PC-3 (cell line): ENCODE measurements around the gene THUMPD2. TPM values are rescaled to one million over a fixed set of nuclear protein-coding genes. Genes with fewer than 3 reads are reported as not detected.
"Not testable (repeated sequence)": the region's sequence is repeated elsewhere in the genome, so short reads cannot be mapped to it uniquely, and the experiment has no call there.

Source experiments
- ATAC-seq: fragments of 200-7000 bp; cut with Tn5 transposase; 2 replicates; pipeline ENCODE4 v1.9.1; 2020; ENCODE audit warnings: mild to moderate bottlenecking, moderate library complexity
- BruUV-seq: library from RNA; stranded (reverse); fragments of 400-500 nt; replicated peaks from 2 replicates; lab custom pipeline; 2021; lab: Mats Ljungman, UMichigan
- CTCF ChIA-PET: fragments of 300-600 bp; sonication (Branson Sonifier 250); formaldehyde crosslinking; loops from one replicate; lab custom pipeline; 2022; ENCODE audit warnings: antibody characterized with exemption; lab: Charles Lee
- POLR2A ChIA-PET: fragments of 300-600 bp; sonication (Branson Sonifier 250); formaldehyde crosslinking; loops from one replicate; lab custom pipeline; 2022; ENCODE audit warnings: antibody characterized with exemption; ENCODE audit not compliant: unreplicated experiment; lab: Charles Lee
- DNase-seq: peaks from one replicate; pipeline ENCODE4 v3.0.0-alpha.2; 2015
- H2AFZ ChIP-seq: fragments of 300-600 bp; sonication (generic); 2 replicates; pipeline ENCODE4 v1.6.0; 2016; ENCODE audit warnings: antibody characterized with exemption, low read length
- H3F3A ChIP-seq: fragments of 300-600 bp; sonication (generic); one replicate; pipeline ENCODE4 v1.6.0; 2017; ENCODE audit warnings: antibody characterized with exemption, low read length, control low read depth, mild to moderate bottlenecking; ENCODE audit not compliant: unreplicated experiment
- H3K27ac ChIP-seq: fragments of 300-600 bp; sonication (generic); 2 replicates; pipeline ENCODE4 v1.5.1; 2016; ENCODE audit warnings: mild to moderate bottlenecking, low read length
- H3K27me3 ChIP-seq: fragments of 300-600 bp; sonication (generic); 2 replicates; pipeline ENCODE4 v1.6.1; 2016; ENCODE audit warnings: low read length, mixed read lengths
- H3K36me3 ChIP-seq: fragments of 300-600 bp; sonication (generic); 2 replicates; pipeline ENCODE4 v1.6.1; 2016; ENCODE audit warnings: low read depth, mixed run types, low read length, mixed read lengths
- H3K4me1 ChIP-seq: fragments of 300-600 bp; sonication (generic); 2 replicates; pipeline ENCODE4 v1.5.1; 2016; ENCODE audit warnings: low read length; ENCODE audit not compliant: insufficient read depth
- H3K4me2 ChIP-seq: fragments of 300-600 bp; sonication (generic); 2 replicates; pipeline ENCODE4 v1.6.0; 2016; ENCODE audit warnings: low read length
- H3K4me3 ChIP-seq: fragments of 300-600 bp; sonication (generic); 2 replicates; pipeline ENCODE4 v1.5.1; 2016; ENCODE audit warnings: mild to moderate bottlenecking, low read length, mixed read lengths
- H3K79me2 ChIP-seq: fragments of 300-600 bp; sonication (generic); 2 replicates; pipeline ENCODE4 v1.6.1; 2017; ENCODE audit warnings: low read length, mixed read lengths
- H3K9ac ChIP-seq: fragments of 300-600 bp; sonication (generic); 2 replicates; pipeline ENCODE4 v1.6.0; 2016; ENCODE audit warnings: mild to moderate bottlenecking, low read length
- H3K9me2 ChIP-seq: fragments of 300-600 bp; sonication (generic); replicated peaks from 2 replicates; pipeline ENCODE4 v1.6.1; 2016; ENCODE audit warnings: mixed run types, low read length, mixed read lengths
- H3K9me3 ChIP-seq: fragments of 300-600 bp; sonication (generic); 2 replicates; pipeline ENCODE4 v1.6.1; 2016; ENCODE audit warnings: low read length, mixed read lengths
- H4K20me1 ChIP-seq: fragments of 300-600 bp; sonication (generic); 2 replicates; pipeline ENCODE4 v1.6.1; 2016; ENCODE audit warnings: low read length, mixed read lengths
- EZH2 ChIP-seq: fragments of 300-600 bp; sonication (generic); IDR thresholded peaks from one replicate; pipeline ENCODE4 v1.6.1; 2017; ENCODE audit warnings: antibody characterized with exemption, mild to moderate bottlenecking, low read length; ENCODE audit not compliant: unreplicated experiment
- EZH2phosphoT487 ChIP-seq: fragments of 300-600 bp; sonication (generic); IDR thresholded peaks from 2 replicates; pipeline ENCODE4 v1.6.1; 2018; ENCODE audit warnings: mild to moderate bottlenecking, antibody characterized with exemption, low read length, borderline replicate concordance
- intact Hi-C: fragments of 100-400 bp; cut with micrococcal nuclease; formaldehyde crosslinking; loops from 2 replicates; pipeline ENCODE4 v1.9.0; 2023
- total RNA-seq: library from RNA; depleted of rRNA; stranded (reverse); fragments of >200 nt; gene quantifications from 2 replicates; pipeline ENCODE4 v1.2.3, GENCODE V29; 2014
- TF ChIP-seq, protein P1 (sequence below): fragments of 300-600 bp; sonication (generic); conservative IDR thresholded peaks from 2 replicates; pipeline ENCODE4 v1.5.1; 2017; ENCODE audit warnings: antibody characterized with exemption, low read depth, mild to moderate bottlenecking, low read length

The THUMPD2 gene
- total RNA-seq, 1 experiment from 2014 or later = 10.2 TPM

DNA sequence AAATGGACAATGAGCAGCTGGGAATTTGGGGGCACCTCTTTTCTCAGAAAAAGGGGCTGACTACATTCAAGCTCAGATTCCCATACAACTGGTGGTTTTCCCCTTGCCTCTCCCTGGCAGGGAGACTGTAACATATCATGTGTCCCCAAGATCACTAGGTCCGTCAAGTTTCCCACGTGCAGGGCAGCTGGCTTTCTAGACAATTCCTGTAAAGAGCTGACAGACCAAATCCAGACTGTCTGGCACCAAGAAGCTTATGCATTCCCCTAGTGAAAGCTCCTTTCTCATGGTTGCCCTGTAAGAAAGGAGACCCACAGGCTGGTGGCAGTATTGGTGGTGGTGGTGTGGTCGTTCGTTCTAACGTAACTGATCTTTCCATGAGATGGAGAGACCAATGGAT lies 48.8 kb downstream of the THUMPD2 start:
- H3K27ac ChIP-seq = no peak overlapping the region
- peaks cover 9% of the 10 kb centered on the region for H3K4me1 ChIP-seq
- CTCF ChIA-PET = interaction anchor here (0.6 to 1.6 kb wide), 5 partner anchors 10 to 235 kb away, joined by 3 to 10 read pairs (median 4); no protein-coding TSS in a partner anchor
- no peaks in the 10 kb centered on the region for H4K20me1 ChIP-seq
- no peak overlapping the region for H3K9ac ChIP-seq
- peaks cover 2% of the 10 kb centered on the region for H3K36me3 ChIP-seq
- H2AFZ ChIP-seq = no peak overlapping the region
- BruUV-seq = no TSS peak
- ATAC-seq = no peak
- H3K79me2 ChIP-seq = no peaks in the 10 kb centered on the region
- no peak overlapping the region for H3K4me2 ChIP-seq
- no peaks in the 10 kb centered on the region for H3K9me3 ChIP-seq
- no peaks in the 10 kb centered on the region for H3K9me2 ChIP-seq
- DNase-seq = no peak
- POLR2A ChIA-PET = interaction anchor here (0.5 kb wide), 1 partner anchor 269 kb away, joined by 6 read pairs; no protein-coding TSS in a partner anchor
- no peaks in the 10 kb centered on the region for H3F3A ChIP-seq
- TF ChIP-seq EZH2phosphoT487 (no peak), EZH2 (no peak)
- TF ChIP-seq, protein P1, sequence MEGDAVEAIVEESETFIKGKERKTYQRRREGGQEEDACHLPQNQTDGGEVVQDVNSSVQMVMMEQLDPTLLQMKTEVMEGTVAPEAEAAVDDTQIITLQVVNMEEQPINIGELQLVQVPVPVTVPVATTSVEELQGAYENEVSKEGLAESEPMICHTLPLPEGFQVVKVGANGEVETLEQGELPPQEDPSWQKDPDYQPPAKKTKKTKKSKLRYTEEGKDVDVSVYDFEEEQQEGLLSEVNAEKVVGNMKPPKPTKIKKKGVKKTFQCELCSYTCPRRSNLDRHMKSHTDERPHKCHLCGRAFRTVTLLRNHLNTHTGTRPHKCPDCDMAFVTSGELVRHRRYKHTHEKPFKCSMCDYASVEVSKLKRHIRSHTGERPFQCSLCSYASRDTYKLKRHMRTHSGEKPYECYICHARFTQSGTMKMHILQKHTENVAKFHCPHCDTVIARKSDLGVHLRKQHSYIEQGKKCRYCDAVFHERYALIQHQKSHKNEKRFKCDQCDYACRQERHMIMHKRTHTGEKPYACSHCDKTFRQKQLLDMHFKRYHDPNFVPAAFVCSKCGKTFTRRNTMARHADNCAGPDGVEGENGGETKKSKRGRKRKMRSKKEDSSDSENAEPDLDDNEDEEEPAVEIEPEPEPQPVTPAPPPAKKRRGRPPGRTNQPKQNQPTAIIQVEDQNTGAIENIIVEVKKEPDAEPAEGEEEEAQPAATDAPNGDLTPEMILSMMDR = no peak
- no peak overlapping the region for H3K4me3 ChIP-seq
- no peaks in the 10 kb centered on the region for H3K27me3 ChIP-seq
- intact Hi-C loops = loop anchor here (1.0 kb wide), 2 partner anchors 33 to 137 kb away; no protein-coding TSS in a partner anchor

DNA sequence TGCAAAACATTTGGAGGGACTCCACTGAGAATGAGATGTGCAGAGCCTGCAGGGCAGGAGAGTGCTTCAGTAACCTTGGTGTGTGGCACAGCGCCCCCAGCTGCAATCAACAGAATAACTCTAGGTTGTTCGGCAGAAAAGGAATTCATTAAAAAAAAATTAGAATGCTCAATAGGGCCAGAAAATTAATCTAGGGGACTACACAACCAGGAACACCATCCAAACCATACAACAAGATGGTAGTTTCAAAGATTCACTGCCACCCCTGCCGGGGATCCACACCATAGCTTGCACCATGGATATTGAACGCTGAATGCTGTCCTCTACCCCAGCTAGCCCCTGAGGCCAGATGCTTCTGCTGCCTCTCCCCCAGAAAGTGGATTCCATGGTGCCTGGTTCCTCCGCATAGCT lies 50.1 kb downstream of the THUMPD2 start:
- peak; percentile 57 for DNase-seq
- H3K9me3 ChIP-seq = no peaks in the 10 kb centered on the region

DNA sequence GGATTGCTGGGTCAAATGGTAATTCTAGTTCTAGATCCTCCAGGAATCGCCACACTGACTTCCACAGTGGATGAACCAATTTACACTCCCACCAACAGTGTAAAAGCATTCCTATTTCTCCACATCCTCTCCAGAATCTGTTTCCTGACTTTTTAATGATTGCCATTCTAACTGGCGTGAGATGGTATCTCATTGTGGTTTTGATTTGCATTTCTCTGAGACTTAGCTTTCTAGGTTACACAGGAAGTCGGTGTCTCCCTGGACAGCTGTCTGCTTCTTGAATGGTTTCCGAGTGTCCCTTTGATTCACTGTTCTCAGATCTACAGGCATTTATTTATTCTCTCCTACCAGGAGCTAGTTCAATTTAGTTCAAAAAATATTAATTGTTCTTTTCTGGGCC lies 51.0 kb downstream of the THUMPD2 start:
- H3K4me3 ChIP-seq, H3K36me3 ChIP-seq, H3K9me3 ChIP-seq, BruUV-seq, H3K9ac ChIP-seq, CTCF ChIA-PET, H3K9me2 ChIP-seq, DNase-seq, H3K79me2 ChIP-seq, H3K27ac ChIP-seq, H3K27me3 ChIP-seq, H4K20me1 ChIP-seq, H3F3A ChIP-seq, H3K4me2 ChIP-seq, ATAC-seq, H2AFZ ChIP-seq, POLR2A ChIA-PET: not testable (repeated sequence)
- intact Hi-C loops = loop anchor here (10.0 kb wide), 1 partner anchor 213 kb away; no protein-coding TSS in a partner anchor
- peaks cover 26% of the 10 kb centered on the region for H3K4me1 ChIP-seq

More for the DNA sequence above, 50.1 kb downstream of the THUMPD2 start:
- Histone ChIP-seq H3F3A (no peaks in the 10 kb centered on the region), H3K27ac (no peak overlapping the region), H3K4me1 (peaks cover 21% of the 10 kb centered on the region), H3K9ac (no peak overlapping the region), H3K4me3 (no peak overlapping the region), H3K4me2 (no peak overlapping the region), H2AFZ (no peak overlapping the region), H3K36me3 (no peaks in the 10 kb centered on the region), H3K9me2 (no peaks in the 10 kb centered on the region), H3K27me3 (no peaks in the 10 kb centered on the region), H3K79me2 (no peaks in the 10 kb centered on the region), H4K20me1 (no peaks in the 10 kb centered on the region)
- CTCF ChIA-PET = interaction anchor here (1.1 kb wide), 1 partner anchor 135 kb away, joined by 4 read pairs; no protein-coding TSS in a partner anchor
- POLR2A ChIA-PET = no interaction called here
- no peak for ATAC-seq
- TF ChIP-seq, protein P1 = peak; percentile 94
- TF ChIP-seq EZH2 = no peak
- TF ChIP-seq EZH2phosphoT487 = no peak
- intact Hi-C loops = loop anchor here (10.0 kb wide), 1 partner anchor 214 kb away; no protein-coding TSS in a partner anchor
- BruUV-seq = no TSS peak
